ENCODE results near the gene DDR1. TPM values are rescaled to one million over a fixed set of nuclear protein-coding genes. Genes with fewer than 3 reads are reported as not detected.
"Not testable (repeated sequence)": the region's sequence is repeated elsewhere in the genome, so short reads cannot be mapped to it uniquely, and the experiment has no call there.

DDR1 gene
- total RNA-seq, 2 donors from 2014 or later = 178 to 182 TPM

DNA sequence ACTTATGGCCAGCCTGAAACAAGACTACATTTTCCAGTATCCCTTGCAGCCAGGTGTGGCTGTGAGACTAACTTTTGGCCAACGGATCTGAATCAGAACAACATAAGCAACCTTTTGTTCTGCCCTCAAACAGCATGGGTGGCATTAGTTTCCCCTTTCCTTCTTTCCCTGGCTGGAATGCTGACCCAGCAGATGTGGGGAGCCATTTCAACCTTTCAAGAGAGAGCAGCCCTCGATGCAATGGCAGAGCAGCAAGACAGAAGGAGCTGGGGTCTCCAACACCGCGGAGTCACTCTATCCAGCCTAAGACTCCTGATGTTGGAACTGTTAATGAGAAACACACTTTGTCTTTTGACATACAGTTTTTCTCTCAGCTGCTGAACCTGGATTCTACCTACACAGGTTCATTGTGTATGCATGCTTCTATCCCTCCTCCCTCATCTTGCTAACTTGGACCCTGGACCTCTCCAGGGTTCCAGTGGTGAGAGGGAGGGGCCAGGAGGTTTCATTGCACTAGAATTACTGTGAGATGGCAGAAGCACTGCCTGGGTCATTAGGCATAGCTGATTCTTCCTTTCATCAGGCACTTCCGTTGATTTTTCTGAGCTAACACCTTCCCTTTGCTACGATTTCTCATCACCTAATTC lies 28.8 kb upstream of the DDR1 start:
- Histone ChIP-seq H3K27ac (no peak overlapping the region), H3K36me3 (no peaks in the 10 kb centered on the region), H3K4me3 (no peak overlapping the region), H3K4me1 (replicated peaks) (no peaks in the 10 kb centered on the region), H3K9me3 (no peaks in the 10 kb centered on the region), H3K27me3 (replicated peaks; ENCODE audit: insufficient read depth) (no peaks in the 10 kb centered on the region)
- WGBS = 77% methylated on average over 6 of the region's 6 CpGs
- TF ChIP-seq POLR2A (IDR thresholded peaks at IDR 0.05) (no peak), POLR2AphosphoS5 (IDR thresholded peaks at IDR 0.05) (no peak)
- TF ChIP-seq, protein P1, sequence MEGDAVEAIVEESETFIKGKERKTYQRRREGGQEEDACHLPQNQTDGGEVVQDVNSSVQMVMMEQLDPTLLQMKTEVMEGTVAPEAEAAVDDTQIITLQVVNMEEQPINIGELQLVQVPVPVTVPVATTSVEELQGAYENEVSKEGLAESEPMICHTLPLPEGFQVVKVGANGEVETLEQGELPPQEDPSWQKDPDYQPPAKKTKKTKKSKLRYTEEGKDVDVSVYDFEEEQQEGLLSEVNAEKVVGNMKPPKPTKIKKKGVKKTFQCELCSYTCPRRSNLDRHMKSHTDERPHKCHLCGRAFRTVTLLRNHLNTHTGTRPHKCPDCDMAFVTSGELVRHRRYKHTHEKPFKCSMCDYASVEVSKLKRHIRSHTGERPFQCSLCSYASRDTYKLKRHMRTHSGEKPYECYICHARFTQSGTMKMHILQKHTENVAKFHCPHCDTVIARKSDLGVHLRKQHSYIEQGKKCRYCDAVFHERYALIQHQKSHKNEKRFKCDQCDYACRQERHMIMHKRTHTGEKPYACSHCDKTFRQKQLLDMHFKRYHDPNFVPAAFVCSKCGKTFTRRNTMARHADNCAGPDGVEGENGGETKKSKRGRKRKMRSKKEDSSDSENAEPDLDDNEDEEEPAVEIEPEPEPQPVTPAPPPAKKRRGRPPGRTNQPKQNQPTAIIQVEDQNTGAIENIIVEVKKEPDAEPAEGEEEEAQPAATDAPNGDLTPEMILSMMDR (IDR thresholded peaks at IDR 0.05) = no peak
- intact Hi-C loops (cut with DNase I) = no loop called here
- no peak for DNase-seq (ENCODE audit: low spot score)

DNA sequence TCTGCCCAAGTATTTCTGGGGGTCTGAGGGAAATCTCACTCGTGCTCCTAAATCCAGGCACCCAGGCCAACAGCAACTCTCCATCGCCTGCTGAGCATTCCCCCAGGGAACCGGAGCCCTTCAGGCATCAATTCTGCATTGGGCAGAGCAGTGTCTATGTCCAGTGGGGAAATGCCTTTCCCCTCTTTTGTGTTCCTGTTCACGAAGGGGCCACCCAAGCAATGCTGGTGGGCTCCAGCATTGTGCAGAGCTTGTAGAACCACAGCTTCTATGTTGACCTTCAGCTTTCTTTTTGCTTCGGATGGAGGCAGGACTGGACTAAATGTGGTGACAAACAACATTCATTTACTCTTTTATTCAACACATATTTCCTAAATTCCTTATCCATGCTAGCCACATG lies 27.2 kb upstream of the DDR1 start:
- Histone ChIP-seq H3K4me3 (no peak overlapping the region), H3K27me3 (replicated peaks; ENCODE audit: insufficient read depth) (no peaks in the 10 kb centered on the region), H3K9me3 (no peaks in the 10 kb centered on the region), H3K36me3 (no peaks in the 10 kb centered on the region), H3K27ac (no peak overlapping the region), H3K4me1 (replicated peaks) (no peaks in the 10 kb centered on the region)
- TF ChIP-seq POLR2AphosphoS5 (IDR thresholded peaks at IDR 0.05) (no peak), POLR2A (IDR thresholded peaks at IDR 0.05) (no peak)
- TF ChIP-seq, protein P1 (IDR thresholded peaks at IDR 0.05) = no peak
- DNase-seq (ENCODE audit: low spot score) = no peak
- intact Hi-C loops (cut with DNase I) = no loop called here
- WGBS = 77% methylated on average over 5 of the region's 5 CpGs

DNA sequence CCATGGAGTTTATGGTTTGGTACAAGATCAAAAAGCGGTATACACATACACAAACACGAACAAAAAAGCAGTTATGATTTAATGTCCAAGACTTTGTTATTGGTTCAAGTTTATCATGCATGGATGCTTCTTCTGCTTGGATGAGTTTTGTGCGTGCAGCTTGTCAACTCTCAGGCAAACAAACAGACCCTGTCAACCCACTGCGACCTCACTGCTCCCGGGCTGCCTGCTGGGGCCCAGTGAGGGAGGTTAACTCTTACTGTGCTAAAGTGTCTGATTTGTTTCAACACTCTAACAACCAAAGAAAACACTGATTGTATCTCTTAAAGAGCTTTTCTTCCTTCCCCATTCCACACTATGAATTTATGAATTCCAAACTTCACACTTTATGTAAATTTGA lies 26.8 kb upstream of the DDR1 start:
- DNase-seq (ENCODE audit: low spot score) = no peak
- Histone ChIP-seq H3K27me3 (replicated peaks; ENCODE audit: insufficient read depth) (no peaks in the 10 kb centered on the region), H3K27ac (no peak overlapping the region), H3K4me1 (replicated peaks) (no peaks in the 10 kb centered on the region), H3K9me3 (no peaks in the 10 kb centered on the region), H3K36me3 (no peaks in the 10 kb centered on the region), H3K4me3 (no peak overlapping the region)
- TF ChIP-seq, protein P1 (IDR thresholded peaks at IDR 0.05) = no peak
- TF ChIP-seq POLR2A (IDR thresholded peaks at IDR 0.05) (no peak), POLR2AphosphoS5 (IDR thresholded peaks at IDR 0.05) (no peak)
- 37% methylated on average over 5 of the region's 5 CpGs for WGBS
- intact Hi-C loops (cut with DNase I) = no loop called here

DNA sequence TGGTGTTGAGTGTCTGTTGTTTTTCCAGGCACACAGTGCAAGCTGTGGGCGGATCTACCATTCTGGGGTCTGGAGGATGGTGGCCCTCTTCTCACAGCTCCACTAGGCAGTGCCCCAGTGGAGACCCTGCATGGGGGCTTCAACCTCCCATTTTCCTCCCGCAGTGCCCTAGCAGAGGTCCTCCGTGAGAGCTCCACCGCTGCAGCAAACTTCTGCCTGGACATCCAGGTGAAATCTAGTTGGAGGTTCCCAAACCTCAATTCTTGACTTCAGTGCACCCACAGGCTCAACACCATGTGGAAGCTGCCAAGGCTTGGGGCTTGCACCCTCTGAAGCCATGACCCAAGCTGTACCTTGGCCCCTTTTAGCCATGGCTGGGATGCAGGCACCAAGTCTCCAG lies 24.6 kb upstream of the DDR1 start:
- H3K4me1 ChIP-seq (replicated peaks); DNase-seq (ENCODE audit: low spot score); H3K27ac ChIP-seq; H3K36me3 ChIP-seq; H3K9me3 ChIP-seq; H3K4me3 ChIP-seq; H3K27me3 ChIP-seq (replicated peaks; ENCODE audit: insufficient read depth); intact Hi-C loops (cut with DNase I): not testable (repeated sequence)
- WGBS = 99% methylated on average over 4 of the region's 4 CpGs

DNA sequence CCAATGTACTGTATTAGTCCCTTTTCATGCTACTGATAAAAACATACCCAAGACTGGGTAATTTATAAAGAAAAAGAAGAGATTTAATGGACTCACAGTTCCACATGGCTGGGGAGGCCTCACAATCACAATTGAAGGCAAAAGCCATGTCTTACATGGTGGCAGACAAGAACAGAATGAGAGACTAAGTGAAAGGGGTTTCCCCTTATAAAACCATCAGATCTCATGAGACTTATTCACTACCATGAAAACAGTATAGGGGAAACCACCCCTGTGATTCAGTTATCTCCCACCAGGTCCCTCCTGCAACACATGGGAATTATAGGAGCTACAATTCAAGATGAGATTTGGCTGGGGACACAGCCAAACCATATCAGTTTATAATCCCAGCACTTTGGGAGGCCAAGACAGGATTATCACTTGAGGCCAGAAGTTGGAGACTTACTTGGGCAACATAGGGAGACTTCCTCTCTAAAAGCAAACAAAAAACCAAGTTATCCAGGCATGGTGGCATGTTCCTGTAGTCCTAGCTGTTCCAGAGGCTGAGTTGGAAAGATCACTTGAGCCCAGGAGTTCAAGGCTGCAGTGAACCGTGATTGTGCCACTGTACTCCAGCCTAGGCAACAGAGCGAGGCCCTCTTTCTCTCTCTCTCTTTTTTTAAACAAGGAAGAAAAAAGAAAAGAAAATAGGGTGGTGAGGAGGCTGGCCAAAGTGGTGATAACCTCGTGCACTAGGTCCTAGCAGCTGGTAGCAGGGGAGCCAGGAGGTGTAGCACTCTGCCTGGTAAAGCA lies 22.9 kb upstream of the DDR1 start:
- WGBS = 88% methylated on average over 3 of the region's 3 CpGs
- Histone ChIP-seq H3K9me3 (no peaks in the 10 kb centered on the region), H3K27ac (no peak overlapping the region), H3K36me3 (no peaks in the 10 kb centered on the region), H3K27me3 (replicated peaks; ENCODE audit: insufficient read depth) (no peaks in the 10 kb centered on the region), H3K4me3 (no peak overlapping the region), H3K4me1 (replicated peaks) (no peaks in the 10 kb centered on the region)
- DNase-seq (ENCODE audit: low spot score) = no peak
- TF ChIP-seq POLR2AphosphoS5 (IDR thresholded peaks at IDR 0.05) (no peak), POLR2A (IDR thresholded peaks at IDR 0.05) (no peak)
- TF ChIP-seq, protein P1 (IDR thresholded peaks at IDR 0.05) = no peak
- intact Hi-C loops (cut with DNase I) = no loop called here
